GM23338 (cell line): Measurements from ENCODE around the gene CEND1. TPM values are rescaled to one million over a fixed set of nuclear protein-coding genes. Genes with fewer than 3 reads are reported as not detected.
"Not testable (repeated sequence)": the region's sequence is repeated elsewhere in the genome, so short reads cannot be mapped to it uniquely, and the experiment has no call there.

ENCODE experiments used
- ATAC-seq: fragments of 200-7000 bp; cut with Tn5 transposase; 3 replicates; pipeline ENCODE4 v1.9.1; 2020
- DNase-seq: peaks from one replicate; pipeline ENCODE4 v3.0.0-alpha.2; 2015; ENCODE audit warnings: low spot score
- H2AFZ ChIP-seq: fragments of 200-600 bp; sonication (generic); 2 replicates; pipeline ENCODE4 v1.8.0; 2016; ENCODE audit warnings: antibody characterized with exemption, mild to moderate bottlenecking, moderate library complexity
- H3F3A ChIP-seq: fragments of 200-600 bp; sonication (generic); replicated peaks from 2 replicates; pipeline ENCODE4 v1.8.0; 2017; ENCODE audit warnings: antibody characterized with exemption, mixed run types, low read depth
- H3K27ac ChIP-seq: fragments of 200-600 bp; sonication (generic); 2 replicates; pipeline ENCODE4 v1.6.1; 2016; ENCODE audit warnings: low read depth
- H3K27me3 ChIP-seq: fragments of 200-600 bp; sonication (generic); 2 replicates; pipeline ENCODE4 v1.8.0; 2016; ENCODE audit warnings: mild to moderate bottlenecking, mixed run types, moderate library complexity; ENCODE audit not compliant: insufficient read depth
- H3K36me3 ChIP-seq: fragments of 200-600 bp; sonication (generic); 2 replicates; pipeline ENCODE4 v1.8.0; 2016; ENCODE audit warnings: mild to moderate bottlenecking; ENCODE audit not compliant: insufficient read depth
- H3K4me1 ChIP-seq: fragments of 200-600 bp; sonication (generic); 2 replicates; pipeline ENCODE4 v1.8.0; 2016; ENCODE audit warnings: mild to moderate bottlenecking, moderate library complexity; ENCODE audit not compliant: insufficient read depth
- H3K4me2 ChIP-seq: fragments of 200-600 bp; sonication (generic); 2 replicates; pipeline ENCODE4 v1.7.1; 2017; ENCODE audit warnings: mixed run types
- H3K4me3 ChIP-seq: fragments of 200-600 bp; sonication (generic); 2 replicates; pipeline ENCODE4 v1.6.1; 2016; ENCODE audit warnings: mixed run types
- H3K79me2 ChIP-seq: fragments of 200-600 bp; sonication (generic); replicated peaks from 2 replicates; pipeline ENCODE4 v1.8.0; 2017; ENCODE audit warnings: mild to moderate bottlenecking; ENCODE audit not compliant: insufficient read depth
- H3K9me2 ChIP-seq: fragments of 200-600 bp; sonication (generic); 2 replicates; pipeline ENCODE4 v1.8.0; 2017; ENCODE audit not compliant: insufficient read depth
- H4K20me1 ChIP-seq: fragments of 200-600 bp; sonication (generic); replicated peaks from 2 replicates; pipeline ENCODE4 v1.8.0; 2017; ENCODE audit warnings: mild to moderate bottlenecking; ENCODE audit not compliant: insufficient read depth
- H3K27ac Mint-ChIP-seq: 2 replicates; pipeline ENCODE4 v1.8.0; 2020; ENCODE audit warnings: inconsistent platforms, mild to moderate bottlenecking, moderate library complexity, mixed read lengths
- H3K27me3 Mint-ChIP-seq: 3 replicates; pipeline ENCODE4 v1.8.0; 2022; ENCODE audit warnings: low read depth, mild to moderate bottlenecking, moderate library complexity, mixed read lengths, inconsistent platforms; ENCODE audit not compliant: insufficient read depth, poor library complexity
- H3K36me3 Mint-ChIP-seq: 3 replicates; pipeline ENCODE4 v1.8.0; 2021; ENCODE audit warnings: low read depth, mild to moderate bottlenecking, inconsistent platforms, moderate library complexity, mixed read lengths
- H3K4me1 Mint-ChIP-seq: 3 replicates; pipeline ENCODE4 v1.8.0; 2020; ENCODE audit warnings: mild to moderate bottlenecking, inconsistent platforms, mixed read lengths
- H3K4me3 Mint-ChIP-seq: 3 replicates; pipeline ENCODE4 v1.8.0; 2021; ENCODE audit warnings: moderate library complexity, mild to moderate bottlenecking, inconsistent platforms, mixed read lengths
- H3K9me3 Mint-ChIP-seq: 3 replicates; pipeline ENCODE4 v1.8.0; 2020; ENCODE audit warnings: moderate library complexity, mild to moderate bottlenecking, inconsistent platforms, mixed read lengths
- CREB1 ChIP-seq: fragments of 250-450 bp; sonication (Bioruptor Pico); IDR thresholded peaks from 2 replicates; pipeline ENCODE4 v1.5.0; 2020; ENCODE audit warnings: low read depth, mild to moderate bottlenecking, moderate library complexity
- CTCF ChIP-seq, 2 experiments: fragments of 200-600 bp in 1 of 2; sonication (generic) in 1 of 2; conservative IDR thresholded peaks; 2 replicates each; pipeline versions ENCODE4 v1.5.1 to v1.6.1; 2016 to 2017; ENCODE audit warnings: antibody characterized with exemption in 2 of 2, low read depth in 2 of 2, mild to moderate bottlenecking in 2 of 2, moderate library complexity in 1 of 2
- ETS1 ChIP-seq: IDR thresholded peaks from 2 replicates; pipeline ENCODE4 v1.6.1; 2016; ENCODE audit warnings: antibody characterized with exemption
- EZH2 ChIP-seq: fragments of 200-600 bp; sonication (generic); IDR thresholded peaks from one replicate; pipeline ENCODE4 v1.8.0; 2017; ENCODE audit warnings: antibody characterized with exemption, mild to moderate bottlenecking, low read depth; ENCODE audit not compliant: unreplicated experiment
- EZH2phosphoT487 ChIP-seq: fragments of 200-600 bp; sonication (generic); IDR thresholded peaks from one replicate; pipeline ENCODE4 v1.8.1; 2018; ENCODE audit warnings: antibody characterized with exemption; ENCODE audit not compliant: unreplicated experiment
- JUNB ChIP-seq: IDR thresholded peaks from one replicate; pipeline ENCODE4 v1.6.1; 2016; ENCODE audit warnings: antibody characterized with exemption; ENCODE audit not compliant: unreplicated experiment
- NANOG ChIP-seq: IDR thresholded peaks from 2 replicates; pipeline ENCODE4 v1.6.1; 2016; ENCODE audit warnings: antibody characterized with exemption, borderline replicate concordance
- STAT1 ChIP-seq: IDR thresholded peaks from one replicate; pipeline ENCODE4 v1.6.1; 2016; ENCODE audit warnings: antibody characterized with exemption; ENCODE audit not compliant: unreplicated experiment
- ZNF114 ChIP-seq: fragments of 250-450 bp; sonication (Bioruptor Pico); IDR thresholded peaks from 2 replicates; pipeline ENCODE4 v1.5.0; 2020; ENCODE audit warnings: mild to moderate bottlenecking, moderate library complexity
- ZNF331 ChIP-seq: fragments of 250-450 bp; sonication (Bioruptor Pico); IDR thresholded peaks from 2 replicates; pipeline ENCODE4 v1.5.0; 2020; ENCODE audit warnings: low read depth, mild to moderate bottlenecking, moderate library complexity
- ZNF462 ChIP-seq: fragments of 250-450 bp; sonication (Bioruptor Pico); IDR thresholded peaks from 2 replicates; pipeline ENCODE4 v1.5.0; 2020; ENCODE audit warnings: mild to moderate bottlenecking, moderate library complexity
- polyA plus RNA-seq: library from polyadenylated mRNA; unstranded; fragments of >200 nt; fragmentation: Nextera tagmentation; extraction: Ambion mirVana; gene quantifications from 2 replicates; pipeline ENCODE4 v1.2.1, GENCODE V29; 2016
- total RNA-seq: library from RNA; depleted of rRNA; stranded (reverse); fragments of >200 nt; shearing (Covaris generic); gene quantifications from 2 replicates; pipeline ENCODE4 v1.2.3, GENCODE V29; 2014

The CEND1 gene
- total and polyA plus RNA-seq, 2 experiments from 2014 or later = 4.8 to 5.5 TPM

- TF ChIP-seq JUNB (no peak), EZH2phosphoT487 (no peak), NANOG (no peak)
These were observed 47.7 kb downstream of the CEND1 start (continued) for GRCh38 chr11:742156-742546.

- H3K36me3 Mint-ChIP-seq = peaks cover 17% of the 10 kb centered on the region; the same call in 2 of the 3 replicates
- H3K4me1 ChIP-seq, H3K27ac Mint-ChIP-seq, H3K9me2 ChIP-seq, H3K4me3 Mint-ChIP-seq, H3K27me3 ChIP-seq, DNase-seq, H3F3A ChIP-seq, H3K4me1 Mint-ChIP-seq, H3K36me3 ChIP-seq, H3K79me2 ChIP-seq, H3K4me3 ChIP-seq, ATAC-seq, H4K20me1 ChIP-seq, H3K27ac ChIP-seq, H3K4me2 ChIP-seq: not testable (repeated sequence)
- H3K9me3 Mint-ChIP-seq = peaks cover 16% of the 10 kb centered on the region; the same call in 2 of the 3 replicates
- H3K27me3 Mint-ChIP-seq = peaks cover 15% of the 10 kb centered on the region
- H2AFZ ChIP-seq = peak overlapping the region; percentile 16; the same call in 1 of the 2 replicates
These were observed 52.0 kb downstream of the CEND1 start for GRCh38 chr11:737899-738298.

GRCh38 chr11:737366-737765, 52.5 kb downstream of the CEND1 start:
- peak overlapping the region; percentile 16; the same call in 1 of the 2 replicates for H2AFZ ChIP-seq
- Mint-ChIP-seq H3K4me3 (no peak overlapping the region), H3K9me3 (peaks cover 16% of the 10 kb centered on the region; the same call in 2 of the 3 replicates), H3K27me3 (peaks cover 15% of the 10 kb centered on the region), H3K36me3 (peaks cover 17% of the 10 kb centered on the region; the same call in 2 of the 3 replicates), H3K27ac (0 out of 2 replicates have a peak overlapping the region, but pooled peaks have one; percentile 44), H3K4me1 (no peaks in the 10 kb centered on the region; the same call in 2 of the 3 replicates)
- H3K4me3 ChIP-seq = no peak overlapping the region
- DNase-seq (no peak), ATAC-seq (no peak)
- no peaks in the 10 kb centered on the region for H3K27me3 ChIP-seq
- H3K4me2 ChIP-seq = no peak overlapping the region
- no peaks in the 10 kb centered on the region for H3K79me2 ChIP-seq
- H3K4me1 ChIP-seq = no peaks in the 10 kb centered on the region
- no peaks in the 10 kb centered on the region for H3K36me3 ChIP-seq
- H4K20me1 ChIP-seq = no peaks in the 10 kb centered on the region
- H3K27ac ChIP-seq = no peak overlapping the region
- no peaks in the 10 kb centered on the region; the same call in 1 of the 2 replicates for H3F3A ChIP-seq
- no peaks in the 10 kb centered on the region; the same call in 1 of the 2 replicates for H3K9me2 ChIP-seq
- TF ChIP-seq ZNF462 (CRISPR knock-in tag) (no peak), ZNF114 (CRISPR knock-in tag) (no peak), STAT1 (no peak), EZH2phosphoT487 (no peak), NANOG (no peak), JUNB (no peak), CREB1 (CRISPR knock-in tag) (no peak), CTCF (conservative IDR thresholded peaks at IDR 0.05; ENCODE audit: low read depth in 2 of 2) (no peak), ETS1 (no peak), EZH2 (no peak), ZNF331 (CRISPR knock-in tag) (no peak)
